H1 (cell line): ENCODE data around the gene N4BP3. TPM values are rescaled to one million over a fixed set of nuclear protein-coding genes. Genes with fewer than 3 reads are reported as not detected.

Experiments used
- ASH2L ChIP-seq: fragments of 200-600, 300-600 bp; sonication (generic); IDR thresholded peaks from one replicate; pipeline ENCODE4 v1.7.1; 2017; ENCODE audit warnings: low read length
- CEBPB ChIP-seq: IDR thresholded peaks from 2 replicates; pipeline ENCODE4 v1.6.1; 2012; ENCODE audit warnings: low read depth, low read length
- CHD7 ChIP-seq: fragments of 300-600 bp; sonication (generic); IDR thresholded peaks from 2 replicates; pipeline ENCODE4 v1.7.1; 2012; ENCODE audit warnings: low read length, moderate library complexity, mild to moderate bottlenecking, inconsistent platforms; ENCODE audit not compliant: insufficient replicate concordance
- CTCF ChIP-seq, 3 experiments: IDR thresholded peaks; 1 replicate in 2 of 3; 2 replicates in 1 of 3; pipeline versions ENCODE4 v1.5.1 to v1.6.1; 2011; ENCODE audit warnings: low read length in 3 of 3, mild to moderate bottlenecking in 3 of 3, inconsistent platforms in 2 of 3, low read depth in 1 of 3, moderate library complexity in 1 of 3; ENCODE audit not compliant: insufficient read depth in 1 of 3; ENCODE audit errors: control extremely low read depth in 1 of 3
- EZH2 ChIP-seq: fragments of 200-600 bp; sonication (generic); IDR thresholded peaks from 2 replicates; pipeline ENCODE4 v1.7.1; 2012; ENCODE audit warnings: low read depth, mild to moderate bottlenecking, moderate library complexity, low read length, inconsistent platforms; ENCODE audit not compliant: severe bottlenecking
- HDAC6 ChIP-seq: IDR thresholded peaks from one replicate; pipeline ENCODE4 v1.7.1; 2012; ENCODE audit warnings: low read depth, mild to moderate bottlenecking, inconsistent platforms, low read length, moderate library complexity
- POLR2A ChIP-seq, 2 experiments: IDR thresholded peaks; 1 replicate in 1 of 2; 2 replicates in 1 of 2; pipeline ENCODE4 v1.6.1; 2011; ENCODE audit warnings: low read depth in 2 of 2, low read length in 2 of 2, mild to moderate bottlenecking in 2 of 2; ENCODE audit errors: control extremely low read depth in 1 of 2
- SRF ChIP-seq: IDR thresholded peaks from 2 replicates; pipeline ENCODE4 v1.6.1; 2011; ENCODE audit warnings: mild to moderate bottlenecking, low read depth, low read length, moderate library complexity
- SUZ12 ChIP-seq: fragments of 200-600 bp; sonication (generic); IDR thresholded peaks from 2 replicates; pipeline ENCODE4 v1.6.1; 2012; ENCODE audit warnings: mild to moderate bottlenecking, inconsistent platforms, low read length, moderate library complexity, mixed read lengths
- TCF12 ChIP-seq: IDR thresholded peaks from 2 replicates; pipeline ENCODE4 v1.6.1; 2011; ENCODE audit warnings: low read depth, mild to moderate bottlenecking, low read length
- polyA plus RNA-seq, 7 experiments: library from polyadenylated mRNA; depleted of rRNA in 3 of 7; stranded (reverse) in 5 of 7; unstranded in 2 of 7; fragments of >200 nt in 5 of 7; fragments of 200-250 nt in 2 of 7; gene quantifications; 1 replicate in 5 of 7; 2 replicates in 1 of 7; 4 replicates in 1 of 7; pipeline versions ENCODE4 v1.2.1 to v1.2.3, GENCODE V29; 2011 to 2013; ENCODE audit warnings: missing spikeins in 2 of 7, mixed read lengths in 2 of 7
- total RNA-seq: library from RNA; stranded (reverse); fragmentation: NEBNext Ultra II Directional; extraction: Animal tissue kit (Norgen Biotek cat#: 25700); gene quantifications from 2 replicates; pipeline ENCODE4 v1.2.1, GENCODE V29; 2021

N4BP3 gene
- total and polyA plus RNA-seq, 2 of the 8 experiments (the other 6 are each of a cell fraction or from before 2014, with no cell fraction given): 13.1 to 39.2 TPM

- peak; percentile 55 for TF ChIP-seq CHD7
- no peak for TF ChIP-seq SRF
- TF ChIP-seq HDAC6: no peak
- TF ChIP-seq SUZ12: no peak
- TF ChIP-seq EZH2: no peak
- TF ChIP-seq CTCF (IDR thresholded peaks at IDR 0.05; ENCODE audit: control extremely low read depth in 1 of 3, insufficient read depth in 1 of 3, low read depth in 1 of 3, low read length in 3 of 3): no peak
- no peak for TF ChIP-seq ASH2L
- TF ChIP-seq TCF12: 0 out of 2 replicates have a peak, but pooled peaks have one; percentile 72
- no peak for TF ChIP-seq CEBPB
- peak in 1 of 2 experiments; percentile 73; a peak in 1 of 3 replicates for TF ChIP-seq POLR2A (IDR thresholded peaks at IDR 0.05; ENCODE audit: control extremely low read depth in 1 of 2, low read depth in 2 of 2, low read length in 2 of 2)
Observed at GRCh38 chr5:178126556-178126955, 13.2 kb downstream of the N4BP3 start (continued).
